ENCODE measurements around the gene SETD2.
A peak's percentile ranks its signal among the peaks of the same experiment; 100 is the strongest.
"Not testable (repeated sequence)": the region's sequence is repeated elsewhere in the genome, so short reads cannot be mapped to it uniquely, and the experiment has no call there.

Gene SETD2

DNA sequence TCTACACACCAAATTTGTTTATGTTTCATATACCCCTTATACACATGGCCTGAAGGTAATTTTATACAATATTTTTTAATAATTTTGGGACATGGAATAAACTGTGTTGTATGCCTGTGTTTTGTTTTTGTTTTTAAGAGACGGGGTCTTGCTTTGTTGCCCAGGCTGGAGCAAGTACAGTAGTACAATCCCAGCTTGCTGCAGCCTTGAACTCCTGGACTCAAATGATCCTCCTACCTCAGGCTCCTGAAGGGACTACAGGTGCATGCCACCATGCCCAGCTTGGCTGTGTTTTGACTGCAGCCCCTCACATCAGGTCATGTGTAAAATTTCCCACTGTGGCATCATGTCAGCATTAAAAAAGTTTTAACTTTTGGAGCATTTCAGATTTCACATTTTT is 18.6 kb downstream of the SETD2 start:
- TF ChIP-seq, protein P1, sequence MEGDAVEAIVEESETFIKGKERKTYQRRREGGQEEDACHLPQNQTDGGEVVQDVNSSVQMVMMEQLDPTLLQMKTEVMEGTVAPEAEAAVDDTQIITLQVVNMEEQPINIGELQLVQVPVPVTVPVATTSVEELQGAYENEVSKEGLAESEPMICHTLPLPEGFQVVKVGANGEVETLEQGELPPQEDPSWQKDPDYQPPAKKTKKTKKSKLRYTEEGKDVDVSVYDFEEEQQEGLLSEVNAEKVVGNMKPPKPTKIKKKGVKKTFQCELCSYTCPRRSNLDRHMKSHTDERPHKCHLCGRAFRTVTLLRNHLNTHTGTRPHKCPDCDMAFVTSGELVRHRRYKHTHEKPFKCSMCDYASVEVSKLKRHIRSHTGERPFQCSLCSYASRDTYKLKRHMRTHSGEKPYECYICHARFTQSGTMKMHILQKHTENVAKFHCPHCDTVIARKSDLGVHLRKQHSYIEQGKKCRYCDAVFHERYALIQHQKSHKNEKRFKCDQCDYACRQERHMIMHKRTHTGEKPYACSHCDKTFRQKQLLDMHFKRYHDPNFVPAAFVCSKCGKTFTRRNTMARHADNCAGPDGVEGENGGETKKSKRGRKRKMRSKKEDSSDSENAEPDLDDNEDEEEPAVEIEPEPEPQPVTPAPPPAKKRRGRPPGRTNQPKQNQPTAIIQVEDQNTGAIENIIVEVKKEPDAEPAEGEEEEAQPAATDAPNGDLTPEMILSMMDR (IDR thresholded peaks at IDR 0.05; ENCODE audit: insufficient read depth, missing control alignments) = no peak
- FAIRE-seq = no peak
- no peak for DNase-seq (ENCODE audit: insufficient read length, low spot score)

- DNase-seq (ENCODE audit: insufficient read length, low spot score) (no peak), FAIRE-seq (no peak)
- TF ChIP-seq, protein P1 (IDR thresholded peaks at IDR 0.05; ENCODE audit: insufficient read depth, missing control alignments) = no peak
These were observed 20.8 kb downstream of the SETD2 start for GRCh38 chr3:47143068-47143467.

DNA sequence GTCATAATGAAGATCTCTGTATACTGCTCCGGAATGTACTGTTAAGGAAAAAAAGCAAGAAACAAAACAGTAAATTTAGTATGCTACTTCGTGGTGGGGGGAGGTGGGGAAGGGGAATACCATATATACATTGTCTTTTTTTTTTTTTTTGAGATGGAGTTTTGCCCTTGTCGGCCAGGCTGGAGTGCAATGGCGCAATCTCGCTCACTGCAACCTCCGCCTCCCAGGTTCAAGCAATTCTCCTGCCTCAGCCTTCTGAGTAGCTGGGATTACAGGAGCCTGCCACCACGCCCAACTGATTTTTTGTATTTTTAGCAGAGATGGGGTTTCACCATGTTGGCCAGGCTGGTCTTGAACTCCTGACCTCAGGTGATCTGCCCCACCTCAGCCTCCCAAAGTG is 21.4 kb downstream of the SETD2 start:
- not testable (repeated sequence) for DNase-seq (ENCODE audit: insufficient read length, low spot score); FAIRE-seq

GRCh38 chr3:47140973-47141461 is 22.9 kb downstream of the SETD2 start:
- not testable (repeated sequence) for DNase-seq (ENCODE audit: insufficient read length, low spot score); FAIRE-seq

DNA sequence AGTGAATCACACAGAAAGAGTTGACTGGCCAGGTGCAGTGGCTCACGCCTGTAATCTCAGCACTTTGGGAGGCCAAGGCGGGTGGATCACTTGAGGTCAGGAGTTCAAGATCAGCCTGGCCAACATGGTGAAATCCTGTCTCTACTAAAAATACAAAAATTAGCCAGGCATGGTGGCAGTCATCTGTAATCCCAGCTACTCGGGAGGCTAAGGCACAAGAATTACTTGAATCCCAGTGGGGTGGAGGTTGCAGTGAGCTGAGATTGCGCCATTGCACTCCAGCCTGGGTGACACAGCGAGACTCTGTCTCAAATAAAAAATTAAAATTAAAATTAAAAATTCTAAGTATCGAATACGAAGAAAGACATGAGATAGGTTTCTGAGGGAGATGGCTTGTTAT is 23.4 kb downstream of the SETD2 start:
- not testable (repeated sequence) for DNase-seq (ENCODE audit: insufficient read length, low spot score); FAIRE-seq

- FAIRE-seq = no peak
- TF ChIP-seq, protein P1 (IDR thresholded peaks at IDR 0.05; ENCODE audit: insufficient read depth, missing control alignments) = no peak
These were observed 29.6 kb downstream of the SETD2 start for GRCh38 chr3:47134311-47134710.

GRCh38 chr3:47133641-47134040 is 30.3 kb downstream of the SETD2 start:
- DNase-seq (ENCODE audit: insufficient read length, low spot score) (no peak), FAIRE-seq (no peak)
- TF ChIP-seq, protein P1 (IDR thresholded peaks at IDR 0.05; ENCODE audit: insufficient read depth, missing control alignments) = no peak

More at GRCh38 chr3:47134311-47134710, 29.6 kb downstream of the SETD2 start:
- DNase-seq (ENCODE audit: insufficient read length, low spot score) = no peak

- DNase-seq (ENCODE audit: insufficient read length, low spot score) = no peak
- TF ChIP-seq, protein P1 (IDR thresholded peaks at IDR 0.05; ENCODE audit: insufficient read depth, missing control alignments) = no peak
- FAIRE-seq = no peak
These were observed 33.4 kb downstream of the SETD2 start for GRCh38 chr3:47130557-47130956.

DNA sequence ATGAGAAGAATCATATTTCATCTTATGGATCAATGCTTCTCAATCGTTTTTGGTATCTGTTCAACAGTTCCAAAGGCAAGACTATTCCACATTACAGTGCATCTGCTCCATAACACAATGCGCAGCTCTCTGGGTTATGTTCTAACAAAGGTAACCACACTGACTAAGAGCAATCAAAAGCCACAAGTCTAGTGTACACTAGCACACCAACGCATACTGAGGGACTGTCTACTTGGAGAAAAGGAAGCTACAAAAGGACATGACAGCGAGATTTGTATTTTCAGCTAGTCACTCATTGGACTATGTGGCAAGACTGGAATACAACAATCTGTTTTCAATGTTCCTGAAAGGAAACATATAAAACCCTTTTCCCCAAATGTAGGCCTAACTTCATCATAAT is 35.8 kb downstream of the SETD2 start:
- FAIRE-seq = peak; percentile 32
- DNase-seq (ENCODE audit: insufficient read length, low spot score) = no peak
- TF ChIP-seq, protein P1 (IDR thresholded peaks at IDR 0.05; ENCODE audit: insufficient read depth, missing control alignments) = no peak

Data from D721Med (cell line).